Measurements from ENCODE around the gene NCOA1. TPM values are rescaled to one million over a fixed set of nuclear protein-coding genes. Genes with fewer than 3 reads are reported as not detected.

The NCOA1 gene
- total RNA-seq, 1 donor from 2014 or later = 11.0 TPM

DNA sequence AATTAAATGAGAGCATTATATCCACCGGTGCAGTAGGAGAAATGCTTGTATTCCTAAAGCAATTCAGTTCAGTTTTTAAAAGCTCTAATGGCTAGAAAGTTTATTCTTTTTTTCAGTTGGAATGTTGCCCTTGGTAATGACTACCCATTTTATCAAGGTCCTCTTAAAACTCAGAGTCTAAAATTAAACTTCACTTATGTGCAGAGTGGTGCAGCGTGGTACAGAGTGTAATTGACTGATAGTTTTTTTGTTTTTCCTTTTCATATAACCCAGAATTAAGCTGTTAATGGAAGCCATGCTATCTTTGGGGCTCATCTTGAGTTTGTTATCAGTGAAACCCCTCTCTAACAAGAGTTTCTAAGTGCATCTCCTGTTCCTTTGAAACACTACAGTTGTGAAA, 21.4 kb downstream of the NCOA1 start:
- TF ChIP-seq CTCF (conservative IDR thresholded peaks at IDR 0.05; ENCODE audit: low read depth, low read length) = no peak
- no peak overlapping the region for H3K4me3 ChIP-seq (ENCODE audit: low read depth, low read length)
- DNase-seq (ENCODE audit: low read depth) = no peak

DNA sequence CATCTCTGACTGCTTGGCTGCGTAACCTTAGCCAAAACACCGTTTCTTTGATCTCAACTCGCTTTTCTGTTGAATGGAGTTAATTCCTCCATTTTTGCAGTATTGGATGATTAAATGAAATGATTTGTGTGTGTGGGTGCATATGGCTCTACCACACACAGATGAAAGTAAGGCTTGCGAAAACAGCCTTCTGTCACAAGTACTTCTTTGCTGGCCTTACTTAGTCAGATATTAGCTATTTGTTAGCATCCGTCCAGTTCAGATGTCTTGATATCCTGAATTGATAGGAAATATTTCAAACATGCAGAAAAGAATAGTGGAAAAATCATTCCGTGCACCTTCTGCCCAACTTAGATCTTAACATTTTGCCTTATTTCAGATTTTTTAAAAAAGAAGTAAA, 21.8 kb downstream of the NCOA1 start:
- no peak overlapping the region for H3K4me3 ChIP-seq (ENCODE audit: low read depth, low read length)
- no peak for TF ChIP-seq CTCF (conservative IDR thresholded peaks at IDR 0.05; ENCODE audit: low read depth, low read length)
- no peak for DNase-seq (ENCODE audit: low read depth)

DNA sequence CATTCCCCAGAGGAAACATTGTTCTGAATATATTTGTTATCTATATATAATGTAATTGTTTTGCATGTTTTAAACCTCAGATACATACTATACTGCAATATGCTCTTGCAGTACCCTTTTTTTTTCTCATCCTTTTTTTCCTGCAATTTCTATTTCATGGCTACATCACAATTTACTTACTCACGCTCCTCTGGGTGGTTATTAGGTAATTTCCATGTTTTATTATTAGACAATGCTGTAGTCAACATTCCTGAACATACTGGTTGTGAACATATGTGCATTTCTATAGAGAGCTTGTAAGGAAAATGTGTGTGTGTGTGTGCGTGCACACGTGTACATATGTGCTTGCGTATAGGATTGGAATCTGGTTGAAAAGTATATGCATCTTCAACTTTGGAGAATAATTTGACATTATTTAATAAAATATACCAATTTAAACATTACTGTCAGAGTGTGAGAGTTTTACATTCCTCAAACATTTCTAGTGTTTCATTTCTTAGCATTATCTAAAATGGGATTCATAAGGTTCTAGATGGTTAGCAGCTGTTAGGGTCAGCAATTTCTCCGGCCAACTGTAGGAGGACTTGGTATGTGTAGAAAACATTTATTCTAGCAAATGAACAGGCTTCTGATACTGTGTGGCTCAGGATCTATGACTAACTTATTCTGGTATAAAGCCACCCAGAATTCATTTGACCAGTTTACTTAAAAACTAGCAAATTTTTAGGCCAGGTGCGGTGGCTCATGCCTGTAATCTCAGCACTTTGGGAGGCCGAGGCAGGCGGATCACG, 22.4 kb downstream of the NCOA1 start:
- no peak for TF ChIP-seq CTCF (conservative IDR thresholded peaks at IDR 0.05; ENCODE audit: low read depth, low read length)

DNA sequence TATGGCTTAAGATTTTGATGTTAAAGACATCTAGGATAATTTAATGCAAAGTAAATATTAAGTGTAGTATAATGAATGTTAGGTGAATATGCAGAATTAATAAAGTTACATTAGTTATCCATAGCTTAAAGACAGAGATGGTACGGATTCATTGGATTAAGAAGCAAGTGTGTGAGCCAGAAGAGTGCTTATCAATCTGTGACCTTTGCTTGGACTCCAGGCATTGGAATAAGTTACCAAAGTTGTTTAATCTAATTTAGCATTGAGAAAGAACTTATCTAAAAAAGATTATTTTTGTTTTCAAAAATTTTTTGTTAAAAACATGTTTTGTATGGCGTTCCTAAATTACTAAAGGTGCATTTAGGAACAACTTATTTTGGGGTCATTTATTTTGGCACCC, 23.8 kb downstream of the NCOA1 start:
- H3K4me3 ChIP-seq (ENCODE audit: low read depth, low read length) = no peak overlapping the region
- DNase-seq (ENCODE audit: low read depth) = no peak
- TF ChIP-seq CTCF (conservative IDR thresholded peaks at IDR 0.05; ENCODE audit: low read depth, low read length) = no peak

More for the DNA sequence above, 22.4 kb downstream of the NCOA1 start:
- H3K4me3 ChIP-seq (ENCODE audit: low read depth, low read length) = no peak overlapping the region
- DNase-seq (ENCODE audit: low read depth) = no peak

- TF ChIP-seq CTCF (conservative IDR thresholded peaks at IDR 0.05; ENCODE audit: low read depth, low read length) = no peak
- H3K4me3 ChIP-seq (ENCODE audit: low read depth, low read length) = no peak overlapping the region
- DNase-seq (ENCODE audit: low read depth) = no peak
Observed at GRCh38 chr2:24515335-24515734, 24.3 kb downstream of the NCOA1 start.

- DNase-seq (ENCODE audit: low read depth) = no peak
- no peak overlapping the region for H3K4me3 ChIP-seq (ENCODE audit: low read depth, low read length)
- no peak for TF ChIP-seq CTCF (conservative IDR thresholded peaks at IDR 0.05; ENCODE audit: low read depth, low read length)
Observed at GRCh38 chr2:24515831-24516230, 24.8 kb downstream of the NCOA1 start.

DNA sequence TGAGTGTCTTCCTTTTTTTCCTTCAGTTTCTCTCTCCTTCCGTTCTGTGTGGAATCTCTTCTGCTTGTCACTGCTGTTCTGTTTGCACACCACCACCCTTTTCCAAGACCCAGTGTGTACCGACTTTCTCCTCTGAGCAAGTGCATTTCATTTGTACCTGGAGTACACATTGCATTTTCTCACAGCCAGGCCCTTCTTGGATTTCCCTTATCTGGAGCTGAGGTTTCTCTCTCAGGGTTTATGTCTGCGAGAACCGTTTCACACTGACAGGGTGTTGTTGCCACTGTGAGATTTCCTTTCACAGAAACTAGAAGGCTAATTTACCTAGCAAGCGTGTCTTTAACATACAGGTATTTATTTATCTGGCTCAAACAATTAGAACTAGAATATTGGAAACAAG, 26.2 kb downstream of the NCOA1 start:
- DNase-seq (ENCODE audit: low read depth) = no peak
- TF ChIP-seq CTCF (conservative IDR thresholded peaks at IDR 0.05; ENCODE audit: low read depth, low read length) = no peak
- no peak overlapping the region for H3K4me3 ChIP-seq (ENCODE audit: low read depth, low read length)

Data from epithelial cell of proximal tubule (primary cell).